Activated T-cell treated with anti-CD3 and anti-CD28 coated beads, Interleukin-2, amount 50 U/mL, for 24 hours (primary cell): ENCODE measurements around the gene RNU5B-1.
"Not testable (repeated sequence)": the region's sequence is repeated elsewhere in the genome, so short reads cannot be mapped to it uniquely, and the experiment has no call there.

Experiments
- DNase-seq: peaks from one replicate; pipeline ENCODE4 v3.0.0-alpha.2; 2020
- H3K27ac Mint-ChIP-seq: 2 replicates; pipeline ENCODE4 v1.8.0; 2020; ENCODE audit warnings: mild to moderate bottlenecking, mixed read lengths
- H3K27me3 Mint-ChIP-seq: 2 replicates; pipeline ENCODE4 v1.8.0; 2020; ENCODE audit warnings: mixed read lengths
- H3K36me3 Mint-ChIP-seq: 2 replicates; pipeline ENCODE4 v1.8.0; 2020; ENCODE audit warnings: low read depth, mixed read lengths
- H3K4me1 Mint-ChIP-seq: 2 replicates; pipeline ENCODE4 v1.8.0; 2020; ENCODE audit warnings: low read depth, mixed read lengths
- H3K4me3 Mint-ChIP-seq: 2 replicates; pipeline ENCODE4 v1.8.0; 2020; ENCODE audit warnings: mild to moderate bottlenecking, moderate library complexity, mixed read lengths
- H3K9me3 Mint-ChIP-seq: 2 replicates; pipeline ENCODE4 v1.8.0; 2020; ENCODE audit warnings: mixed read lengths

RNU5B-1 gene

GRCh38 chr15:65338823-65339222 lies 34.3 kb downstream of the RNU5B-1 start:
- no peak overlapping the region for H3K27ac Mint-ChIP-seq
- H3K36me3 Mint-ChIP-seq, result no peaks in the 10 kb centered on the region
- no peak for DNase-seq

GRCh38 chr15:65339416-65339815 lies 34.9 kb downstream of the RNU5B-1 start:
- Mint-ChIP-seq H3K27ac (no peak overlapping the region), H3K9me3 (no peaks in the 10 kb centered on the region), H3K4me1 (no peaks in the 10 kb centered on the region), H3K4me3 (no peak overlapping the region), H3K36me3 (no peaks in the 10 kb centered on the region), H3K27me3 (peaks cover 6% of the 10 kb centered on the region)
- no peak for DNase-seq

More at GRCh38 chr15:65338823-65339222, 34.3 kb downstream of the RNU5B-1 start:
- Mint-ChIP-seq H3K27me3 (peaks cover 6% of the 10 kb centered on the region), H3K9me3 (no peaks in the 10 kb centered on the region), H3K4me1 (no peaks in the 10 kb centered on the region), H3K4me3 (no peak overlapping the region)

GRCh38 chr15:65339920-65340319 lies 35.4 kb downstream of the RNU5B-1 start:
- no peaks in the 10 kb centered on the region for H3K9me3 Mint-ChIP-seq
- H3K4me3 Mint-ChIP-seq, result no peak overlapping the region
- no peak for DNase-seq
- H3K36me3 Mint-ChIP-seq, result no peaks in the 10 kb centered on the region
- no peak overlapping the region for H3K27ac Mint-ChIP-seq
- no peaks in the 10 kb centered on the region for H3K4me1 Mint-ChIP-seq
- H3K27me3 Mint-ChIP-seq, result peaks cover 6% of the 10 kb centered on the region

DNA sequence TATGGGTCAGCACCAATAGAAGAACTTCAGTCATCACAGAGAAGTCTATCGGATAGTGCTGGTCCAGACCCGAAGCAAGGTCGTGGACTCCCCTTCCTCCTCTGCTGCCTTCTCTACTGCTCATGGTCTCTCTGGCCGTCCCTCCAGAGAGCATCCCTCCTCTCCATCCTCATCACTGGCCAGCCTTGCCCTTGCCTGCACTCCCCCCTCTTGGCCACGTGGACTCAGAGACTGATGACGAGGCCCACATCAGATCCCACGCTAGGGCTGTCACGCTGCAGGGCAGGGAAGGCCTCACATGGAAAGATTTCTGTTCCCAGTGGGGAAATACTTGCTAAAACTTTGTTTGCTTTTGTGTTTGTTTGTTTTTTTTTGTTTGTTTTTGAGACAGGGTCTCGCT lies 38.0 kb downstream of the RNU5B-1 start:
- H3K4me3 Mint-ChIP-seq, result no peak overlapping the region
- H3K27ac Mint-ChIP-seq, result no peak overlapping the region
- H3K27me3 Mint-ChIP-seq, result peaks cover 11% of the 10 kb centered on the region
- H3K4me1 Mint-ChIP-seq, result no peaks in the 10 kb centered on the region
- no peak for DNase-seq
- no peaks in the 10 kb centered on the region for H3K36me3 Mint-ChIP-seq
- no peaks in the 10 kb centered on the region for H3K9me3 Mint-ChIP-seq

- no peaks in the 10 kb centered on the region for H3K4me1 Mint-ChIP-seq
- H3K27ac Mint-ChIP-seq, result no peak overlapping the region
- H3K9me3 Mint-ChIP-seq, result no peaks in the 10 kb centered on the region
- no peak overlapping the region for H3K4me3 Mint-ChIP-seq
- peaks cover 11% of the 10 kb centered on the region for H3K27me3 Mint-ChIP-seq
- DNase-seq, result no peak
- H3K36me3 Mint-ChIP-seq, result no peaks in the 10 kb centered on the region
Measured at GRCh38 chr15:65343374-65343981, 39.0 kb downstream of the RNU5B-1 start.

GRCh38 chr15:65344214-65344913 lies 39.9 kb downstream of the RNU5B-1 start:
- Mint-ChIP-seq H3K27ac (no peak overlapping the region), H3K36me3 (no peaks in the 10 kb centered on the region), H3K4me3 (no peak overlapping the region), H3K27me3 (peaks cover 12% of the 10 kb centered on the region), H3K4me1 (no peaks in the 10 kb centered on the region), H3K9me3 (no peaks in the 10 kb centered on the region)
- DNase-seq, result no peak

DNA sequence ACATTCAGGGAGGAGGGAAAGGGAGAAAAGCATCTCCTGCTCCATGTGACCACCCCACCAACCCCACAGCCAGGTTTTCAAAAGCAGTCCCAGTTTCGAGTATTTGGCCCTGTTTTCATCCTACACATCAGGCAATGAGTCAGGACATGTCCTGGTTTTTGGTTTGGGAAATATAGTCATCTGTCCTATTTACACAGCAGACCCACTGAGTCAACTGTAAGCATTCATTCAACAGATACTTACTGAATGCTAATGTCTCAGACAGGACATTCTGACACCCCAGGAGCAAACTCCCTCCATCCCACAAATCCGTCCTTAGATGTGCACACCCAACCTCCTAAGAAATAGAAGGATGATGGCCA lies 40.4 kb downstream of the RNU5B-1 start:
- no peak for DNase-seq
- Mint-ChIP-seq H3K4me1 (no peaks in the 10 kb centered on the region), H3K27me3 (peaks cover 12% of the 10 kb centered on the region), H3K4me3 (no peak overlapping the region), H3K27ac (no peak overlapping the region), H3K9me3 (no peaks in the 10 kb centered on the region), H3K36me3 (no peaks in the 10 kb centered on the region)

DNA sequence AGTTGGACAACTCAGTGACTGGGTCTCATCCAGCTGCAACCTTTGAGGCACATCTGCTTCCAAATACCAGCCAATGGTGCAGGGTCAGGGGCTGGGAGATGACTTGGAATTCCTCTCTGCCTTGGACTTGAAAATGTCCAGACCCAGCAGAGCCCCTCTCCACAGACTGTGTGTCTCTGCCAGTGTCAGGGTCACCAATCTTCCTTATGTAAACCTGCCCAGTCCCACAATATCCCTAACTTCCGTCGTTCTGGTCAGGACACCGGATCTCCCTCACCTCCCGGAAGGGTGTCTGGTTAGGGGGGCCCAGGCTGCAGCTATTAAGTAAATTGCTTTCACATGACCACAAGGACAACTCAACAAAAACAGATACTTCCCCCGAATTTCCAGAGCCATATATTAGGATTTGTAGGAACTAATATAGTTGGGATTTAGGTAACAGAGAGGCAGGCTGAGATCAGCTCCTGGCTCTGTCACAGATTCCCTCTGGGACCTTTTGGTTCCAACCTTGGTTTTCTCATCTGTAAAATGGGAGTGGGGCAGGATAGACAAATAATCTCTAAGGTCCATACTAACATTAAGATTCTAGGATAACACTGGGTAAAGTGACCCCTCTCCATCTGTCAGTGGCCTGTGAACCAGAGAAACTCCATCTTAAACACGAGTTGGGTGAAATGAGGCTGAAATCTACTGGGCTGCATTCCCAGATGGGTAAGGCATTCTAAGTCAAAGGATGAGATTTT lies 42.5 kb downstream of the RNU5B-1 start:
- Mint-ChIP-seq H3K27me3 (peaks cover 20% of the 10 kb centered on the region), H3K27ac (no peak overlapping the region), H3K4me3 (no peak overlapping the region), H3K4me1 (no peaks in the 10 kb centered on the region), H3K36me3 (no peaks in the 10 kb centered on the region), H3K9me3 (peaks cover 2% of the 10 kb centered on the region)
- no peak for DNase-seq

DNA sequence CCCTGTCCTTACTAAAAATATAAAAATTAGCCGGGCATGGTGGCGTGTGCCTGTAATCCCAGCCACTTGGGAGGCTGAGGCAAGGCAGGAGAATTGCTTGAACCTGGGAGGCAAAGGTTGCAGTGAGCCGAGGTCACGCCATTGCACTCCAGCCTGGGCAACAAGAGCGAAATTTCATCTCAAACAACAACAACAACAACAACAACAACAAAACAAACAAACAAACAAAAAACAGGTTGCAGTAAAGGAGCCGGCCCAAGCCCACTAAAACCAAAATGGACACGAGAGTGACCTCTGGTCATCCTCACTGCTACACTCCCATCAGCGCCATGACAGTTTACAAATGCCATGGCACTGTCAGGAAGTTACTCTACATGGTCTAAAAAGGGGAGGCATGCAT lies 43.3 kb downstream of the RNU5B-1 start:
- peaks cover 25% of the 10 kb centered on the region for H3K27me3 Mint-ChIP-seq
- H3K4me3 Mint-ChIP-seq, H3K27ac Mint-ChIP-seq, H3K4me1 Mint-ChIP-seq, H3K9me3 Mint-ChIP-seq, DNase-seq, H3K36me3 Mint-ChIP-seq: not testable (repeated sequence)

DNA sequence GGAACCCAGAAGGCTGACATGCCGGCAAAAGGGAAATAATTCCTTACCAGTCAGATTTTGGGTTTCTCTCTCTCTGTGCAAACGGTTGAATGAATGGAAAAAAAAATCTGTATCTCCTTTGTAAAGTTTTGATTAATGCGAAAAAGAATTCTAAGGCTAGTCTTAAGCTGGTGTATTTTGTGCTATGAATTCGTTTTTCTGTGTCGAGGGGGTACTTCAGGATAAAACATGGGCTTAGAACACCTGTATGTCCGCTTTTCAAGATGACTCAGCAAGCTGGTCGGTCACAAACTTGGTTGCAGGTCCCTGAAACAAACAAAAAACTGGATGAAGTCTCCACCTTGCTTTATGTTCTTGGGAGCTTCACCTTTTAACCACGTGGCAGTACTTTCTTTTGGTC lies 44.9 kb downstream of the RNU5B-1 start:
- H3K36me3 Mint-ChIP-seq, result no peaks in the 10 kb centered on the region
- peaks cover 41% of the 10 kb centered on the region for H3K27me3 Mint-ChIP-seq
- no peaks in the 10 kb centered on the region for H3K4me1 Mint-ChIP-seq
- no peak for DNase-seq
- H3K4me3 Mint-ChIP-seq, result no peak overlapping the region
- H3K9me3 Mint-ChIP-seq, result peaks cover 10% of the 10 kb centered on the region
- no peak overlapping the region for H3K27ac Mint-ChIP-seq

DNA sequence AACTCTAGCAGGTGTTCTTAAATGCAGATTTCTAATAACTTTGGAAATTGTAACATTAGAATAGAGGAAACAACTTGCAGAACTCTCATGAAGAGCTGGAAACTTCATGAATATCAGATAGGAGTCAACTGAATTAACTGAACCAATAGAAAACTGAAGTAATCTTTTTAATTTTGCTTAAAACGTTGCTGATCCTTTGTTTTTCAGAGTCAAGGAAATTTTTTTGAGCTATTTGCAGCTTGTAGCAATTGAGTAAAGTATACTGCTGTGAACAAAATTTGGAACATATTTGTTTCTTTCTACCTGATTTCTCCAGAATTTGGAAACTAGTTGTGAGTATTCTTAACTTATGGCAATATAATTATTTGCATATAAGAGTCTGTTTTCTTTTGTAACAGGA lies 47.5 kb downstream of the RNU5B-1 start:
- H3K4me3 Mint-ChIP-seq, DNase-seq, H3K4me1 Mint-ChIP-seq, H3K36me3 Mint-ChIP-seq, H3K27ac Mint-ChIP-seq: not testable (repeated sequence)
- Mint-ChIP-seq H3K9me3 (peaks cover 11% of the 10 kb centered on the region), H3K27me3 (peaks cover 56% of the 10 kb centered on the region)
